ENCODE data around the gene ETHE1. TPM values are rescaled to one million over a fixed set of nuclear protein-coding genes. Genes with fewer than 3 reads are reported as not detected.

The ETHE1 gene
- total and polyA plus RNA-seq, 2 of the 8 experiments (the other 6 are each of a cell fraction or from before 2014, with no cell fraction given) = 19.9 to 96.0 TPM

DNA sequence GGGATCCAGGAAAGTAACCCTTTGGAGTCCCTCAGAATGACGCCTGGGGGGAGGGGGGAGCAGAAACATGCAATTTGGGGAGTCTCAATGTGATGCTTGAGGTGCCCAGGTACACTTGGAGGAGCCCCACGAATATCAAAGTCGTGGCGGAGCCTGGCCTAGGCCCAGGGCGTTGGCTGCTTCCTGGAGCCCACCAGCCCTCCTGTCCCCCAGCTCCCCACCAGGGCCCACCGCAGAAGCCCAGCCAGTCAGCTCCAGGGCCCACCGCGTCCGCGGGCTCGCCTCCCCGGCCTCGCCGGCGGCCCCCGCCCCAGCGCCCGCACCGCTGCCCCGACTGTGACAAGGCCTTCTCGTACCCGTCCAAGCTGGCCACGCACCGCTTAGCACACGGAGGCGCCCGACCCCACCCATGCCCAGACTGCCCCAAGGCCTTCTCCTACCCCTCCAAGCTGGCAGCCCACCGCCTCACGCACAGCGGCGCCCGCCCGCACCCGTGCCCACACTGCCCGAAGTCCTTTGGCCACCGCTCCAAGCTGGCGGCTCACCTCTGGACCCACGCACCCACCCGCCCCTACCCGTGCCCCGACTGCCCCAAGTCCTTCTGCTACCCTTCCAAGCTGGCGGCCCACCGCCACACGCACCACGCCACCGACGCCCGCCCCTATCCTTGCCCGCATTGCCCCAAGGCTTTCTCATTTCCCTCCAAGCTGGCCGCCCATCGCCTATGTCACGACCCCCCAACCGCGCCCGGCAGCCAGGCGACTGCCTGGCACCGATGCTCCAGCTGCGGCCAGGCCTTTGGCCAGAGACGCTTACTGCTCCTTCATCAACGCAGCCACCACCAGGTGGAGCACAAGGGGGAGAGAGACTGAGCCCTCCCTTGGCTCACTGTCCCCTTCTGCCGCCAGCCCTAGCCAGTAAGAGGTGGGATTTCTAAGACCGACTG is 8.1 kb upstream of the ETHE1 start (continued):
- TF ChIP-seq MAFK (IDR thresholded peaks at IDR 0.05; ENCODE audit: low read depth, low read length) (no peak), BCL11A (IDR thresholded peaks at IDR 0.05; ENCODE audit: low read depth in 2 of 2, low read length in 2 of 2) (no peak), KDM1A (IDR thresholded peaks at IDR 0.05; ENCODE audit: borderline replicate concordance, low read length) (no peak), NRF1 (IDR thresholded peaks at IDR 0.05; ENCODE audit: low read depth, low read length) (no peak), CREB1 (IDR thresholded peaks at IDR 0.05) (no peak)

All from H1 (cell line).